ENCODE data around the gene CEP164. TPM values are rescaled to one million over a fixed set of nuclear protein-coding genes. Genes with fewer than 3 reads are reported as not detected.
"Not testable (repeated sequence)": the region's sequence is repeated elsewhere in the genome, so short reads cannot be mapped to it uniquely, and the experiment has no call there.

The CEP164 gene
- total RNA-seq, 1 donor from 2014 or later: 41.2 TPM

GRCh38 chr11:117444711-117445658 lies 117.3 kb downstream of the CEP164 start:
- no peak overlapping the region for H3K27ac Mint-ChIP-seq (ENCODE audit: unreplicated experiment)
- H3K4me1 Mint-ChIP-seq: peaks cover 20% of the 10 kb centered on the region
- peaks cover 24% of the 10 kb centered on the region for H3K27me3 Mint-ChIP-seq (ENCODE audit: low read depth)

DNA sequence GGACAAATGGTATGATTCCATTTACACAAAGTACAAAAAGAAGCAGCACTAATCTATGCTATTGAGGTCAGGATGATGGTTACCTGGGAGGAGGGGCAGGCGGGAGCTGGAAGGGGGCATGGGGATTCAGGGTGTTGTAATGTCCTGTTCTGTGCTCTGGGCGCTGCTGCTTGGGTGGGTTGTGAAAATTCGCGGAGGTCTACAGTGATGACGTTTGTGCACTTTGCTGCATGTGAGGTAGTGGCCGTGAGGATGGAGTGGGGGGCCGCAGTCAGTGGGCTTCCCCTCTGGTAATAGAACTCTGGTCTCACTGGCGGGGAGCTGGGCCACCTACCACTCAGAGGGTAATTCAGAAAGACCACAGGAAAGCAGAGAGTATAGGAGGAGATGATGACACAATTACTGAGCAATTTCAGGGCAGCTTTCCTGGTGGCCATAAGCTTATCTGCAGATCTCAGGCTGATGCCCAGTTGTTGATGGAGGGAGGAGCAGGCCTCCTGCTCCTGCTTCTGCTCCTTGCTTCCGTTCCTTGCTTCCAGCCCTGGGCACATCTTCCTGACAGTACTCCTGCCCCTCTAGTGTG lies 121.5 kb downstream of the CEP164 start:
- Mint-ChIP-seq H3K27me3 (ENCODE audit: low read depth) (peaks cover 14% of the 10 kb centered on the region), H3K9me3 (peaks cover 9% of the 10 kb centered on the region), H3K4me3 (no peak overlapping the region), H3K27ac (ENCODE audit: unreplicated experiment) (peak overlapping the region; percentile 23), H3K36me3 (ENCODE audit: low read depth) (peaks cover 4% of the 10 kb centered on the region), H3K4me1 (peaks cover 6% of the 10 kb centered on the region)
- no peak for DNase-seq (ENCODE audit: low read depth, low spot score)
- TF ChIP-seq, protein P1, sequence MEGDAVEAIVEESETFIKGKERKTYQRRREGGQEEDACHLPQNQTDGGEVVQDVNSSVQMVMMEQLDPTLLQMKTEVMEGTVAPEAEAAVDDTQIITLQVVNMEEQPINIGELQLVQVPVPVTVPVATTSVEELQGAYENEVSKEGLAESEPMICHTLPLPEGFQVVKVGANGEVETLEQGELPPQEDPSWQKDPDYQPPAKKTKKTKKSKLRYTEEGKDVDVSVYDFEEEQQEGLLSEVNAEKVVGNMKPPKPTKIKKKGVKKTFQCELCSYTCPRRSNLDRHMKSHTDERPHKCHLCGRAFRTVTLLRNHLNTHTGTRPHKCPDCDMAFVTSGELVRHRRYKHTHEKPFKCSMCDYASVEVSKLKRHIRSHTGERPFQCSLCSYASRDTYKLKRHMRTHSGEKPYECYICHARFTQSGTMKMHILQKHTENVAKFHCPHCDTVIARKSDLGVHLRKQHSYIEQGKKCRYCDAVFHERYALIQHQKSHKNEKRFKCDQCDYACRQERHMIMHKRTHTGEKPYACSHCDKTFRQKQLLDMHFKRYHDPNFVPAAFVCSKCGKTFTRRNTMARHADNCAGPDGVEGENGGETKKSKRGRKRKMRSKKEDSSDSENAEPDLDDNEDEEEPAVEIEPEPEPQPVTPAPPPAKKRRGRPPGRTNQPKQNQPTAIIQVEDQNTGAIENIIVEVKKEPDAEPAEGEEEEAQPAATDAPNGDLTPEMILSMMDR (conservative IDR thresholded peaks at IDR 0.05): no peak

More at GRCh38 chr11:117444711-117445658, 117.3 kb downstream of the CEP164 start:
- Mint-ChIP-seq H3K36me3 (ENCODE audit: low read depth) (no peaks in the 10 kb centered on the region), H3K4me3 (no peak overlapping the region), H3K9me3 (no peaks in the 10 kb centered on the region)
- TF ChIP-seq, protein P1 (conservative IDR thresholded peaks at IDR 0.05): no peak
- no peak for DNase-seq (ENCODE audit: low read depth, low spot score)

DNA sequence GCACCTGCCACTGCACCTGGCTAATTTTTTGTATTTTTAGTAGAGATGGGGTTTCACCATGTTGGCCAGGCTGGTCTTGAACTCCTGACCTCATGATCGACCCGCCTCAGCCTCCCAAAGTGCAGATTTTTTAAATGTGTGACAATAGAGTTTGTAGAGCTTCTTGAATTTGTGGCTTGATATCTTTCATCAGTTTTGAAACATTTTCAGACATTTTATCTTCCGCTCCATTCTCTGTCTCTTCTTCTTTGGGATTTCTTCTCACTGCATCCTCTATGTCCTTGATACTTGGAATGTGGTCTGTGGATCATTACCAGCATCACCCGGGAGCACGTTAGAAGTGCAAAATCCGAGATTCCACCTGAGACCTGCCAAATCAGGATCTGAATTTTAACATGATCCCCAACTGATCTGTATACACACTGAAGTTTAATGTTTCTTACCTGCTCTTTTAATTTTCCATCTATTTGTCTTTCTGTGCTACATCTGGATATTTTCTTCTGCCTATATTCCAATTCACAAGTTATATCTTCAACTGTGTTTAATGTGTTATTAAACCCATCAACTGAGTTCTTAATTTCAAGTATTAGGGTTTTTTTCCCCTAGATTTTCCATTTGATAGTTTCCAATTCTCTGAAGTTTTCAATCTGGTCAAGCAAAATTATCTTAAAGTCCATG lies 126.4 kb downstream of the CEP164 start:
- TF ChIP-seq, protein P1 (conservative IDR thresholded peaks at IDR 0.05): no peak
- Mint-ChIP-seq H3K36me3 (ENCODE audit: low read depth) (peaks cover 9% of the 10 kb centered on the region), H3K27me3 (ENCODE audit: low read depth) (no peaks in the 10 kb centered on the region), H3K4me1 (no peaks in the 10 kb centered on the region), H3K27ac (ENCODE audit: unreplicated experiment) (no peak overlapping the region), H3K9me3 (peaks cover 14% of the 10 kb centered on the region), H3K4me3 (no peak overlapping the region)
- no peak for DNase-seq (ENCODE audit: low read depth, low spot score)

- TF ChIP-seq, protein P1 (conservative IDR thresholded peaks at IDR 0.05): no peak
- no peak for DNase-seq (ENCODE audit: low read depth, low spot score)
- peaks cover 9% of the 10 kb centered on the region for H3K36me3 Mint-ChIP-seq (ENCODE audit: low read depth)
- no peaks in the 10 kb centered on the region for H3K4me1 Mint-ChIP-seq
- H3K9me3 Mint-ChIP-seq: peaks cover 14% of the 10 kb centered on the region
- no peak overlapping the region for H3K27ac Mint-ChIP-seq (ENCODE audit: unreplicated experiment)
- H3K4me3 Mint-ChIP-seq: no peak overlapping the region
- H3K27me3 Mint-ChIP-seq (ENCODE audit: low read depth): no peaks in the 10 kb centered on the region
Observed at GRCh38 chr11:117454564-117454917, 126.9 kb downstream of the CEP164 start.

DNA sequence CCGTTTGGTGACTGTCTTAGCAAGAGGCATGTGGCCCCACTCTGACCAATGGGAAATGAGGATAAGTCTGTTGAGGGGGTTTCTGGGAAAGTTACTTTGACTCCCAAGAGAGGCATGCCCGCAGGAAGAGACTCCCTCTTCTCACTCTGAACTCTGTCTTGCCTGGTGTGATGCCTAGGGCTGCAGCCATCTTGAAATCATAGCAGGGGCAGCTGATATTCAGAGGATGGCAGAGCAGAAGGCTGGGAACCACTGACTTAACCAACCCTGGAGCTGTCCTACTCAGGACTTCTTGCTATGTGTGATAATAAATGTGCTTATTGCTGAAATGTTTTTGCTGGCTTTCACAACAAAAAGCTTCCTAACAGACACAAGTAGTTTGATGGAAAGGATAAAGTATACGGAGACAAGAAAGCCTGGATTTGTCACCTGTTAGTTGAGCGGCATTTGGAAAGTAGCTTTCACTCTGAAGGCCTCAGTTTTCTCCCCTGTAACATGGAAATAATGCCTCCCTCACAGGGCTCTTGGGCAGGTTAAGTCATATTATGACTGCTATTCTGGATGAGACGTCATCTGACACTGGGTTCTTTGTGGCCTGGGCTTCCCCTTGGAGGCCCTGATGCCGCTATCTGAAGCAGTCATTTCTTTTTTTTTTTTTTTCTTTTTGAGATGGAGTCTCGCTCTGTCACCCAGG lies 128.5 kb downstream of the CEP164 start:
- DNase-seq (ENCODE audit: low read depth, low spot score): no peak
- H3K36me3 Mint-ChIP-seq (ENCODE audit: low read depth): peaks cover 9% of the 10 kb centered on the region
- peaks cover 14% of the 10 kb centered on the region for H3K9me3 Mint-ChIP-seq
- no peak overlapping the region for H3K4me3 Mint-ChIP-seq
- TF ChIP-seq, protein P1 (conservative IDR thresholded peaks at IDR 0.05): no peak
- H3K27ac Mint-ChIP-seq (ENCODE audit: unreplicated experiment): no peak overlapping the region
- no peaks in the 10 kb centered on the region for H3K27me3 Mint-ChIP-seq (ENCODE audit: low read depth)
- H3K4me1 Mint-ChIP-seq: no peaks in the 10 kb centered on the region

GRCh38 chr11:117456721-117457029 lies 129.0 kb downstream of the CEP164 start:
- not testable (repeated sequence) for H3K4me1 Mint-ChIP-seq; DNase-seq (ENCODE audit: low read depth, low spot score); H3K36me3 Mint-ChIP-seq (ENCODE audit: low read depth); H3K27me3 Mint-ChIP-seq (ENCODE audit: low read depth); H3K27ac Mint-ChIP-seq (ENCODE audit: unreplicated experiment); H3K4me3 Mint-ChIP-seq
- peaks cover 14% of the 10 kb centered on the region for H3K9me3 Mint-ChIP-seq

Data from neural crest cell (in vitro differentiated cells).